Measurements from ENCODE around the gene WBP1L.
A peak's percentile ranks its signal among the peaks of the same experiment; 100 is the strongest.

Gene WBP1L

GRCh38 chr10:102775935-102776669 is 32.4 kb downstream of the WBP1L start:
- H3K4me3 ChIP-seq (ENCODE audit: low read length), result peak overlapping the region; percentile 40
- H3K4me1 ChIP-seq (ENCODE audit: insufficient read depth, low read length), result peaks cover 44% of the 10 kb centered on the region
- H3K9me3 ChIP-seq (ENCODE audit: insufficient read depth, low read depth, low read length), result no peaks in the 10 kb centered on the region
- no peak overlapping the region for H3K27ac ChIP-seq (ENCODE audit: low read length)
- H3K9ac ChIP-seq (ENCODE audit: low read depth, low read length), result peak overlapping the region; percentile 66
- no peaks in the 10 kb centered on the region for H3K36me3 ChIP-seq (ENCODE audit: insufficient read depth, low read depth, low read length)
- H3K27me3 ChIP-seq (ENCODE audit: insufficient read depth, low read length), result peaks cover 6% of the 10 kb centered on the region; the same call in 1 of the 2 replicates

- Histone ChIP-seq H3K36me3 (ENCODE audit: insufficient read depth, low read depth, low read length) (no peaks in the 10 kb centered on the region), H3K27me3 (ENCODE audit: insufficient read depth, low read length) (peaks cover 6% of the 10 kb centered on the region; the same call in 1 of the 2 replicates), H3K9ac (ENCODE audit: low read depth, low read length) (peak overlapping the region; percentile 66), H3K27ac (ENCODE audit: low read length) (no peak overlapping the region), H3K9me3 (ENCODE audit: insufficient read depth, low read depth, low read length) (no peaks in the 10 kb centered on the region), H3K4me3 (ENCODE audit: low read length) (peak overlapping the region; percentile 40), H3K4me1 (ENCODE audit: insufficient read depth, low read length) (peaks cover 47% of the 10 kb centered on the region)
Measured at GRCh38 chr10:102776779-102777456, 33.2 kb downstream of the WBP1L start.

GRCh38 chr10:102777711-102778453 is 34.1 kb downstream of the WBP1L start:
- Histone ChIP-seq H3K9ac (ENCODE audit: low read depth, low read length) (no peak overlapping the region), H3K36me3 (ENCODE audit: insufficient read depth, low read depth, low read length) (no peaks in the 10 kb centered on the region), H3K4me1 (ENCODE audit: insufficient read depth, low read length) (peaks cover 50% of the 10 kb centered on the region), H3K27ac (ENCODE audit: low read length) (no peak overlapping the region), H3K4me3 (ENCODE audit: low read length) (no peak overlapping the region), H3K27me3 (ENCODE audit: insufficient read depth, low read length) (peaks cover 6% of the 10 kb centered on the region; the same call in 1 of the 2 replicates), H3K9me3 (ENCODE audit: insufficient read depth, low read depth, low read length) (no peaks in the 10 kb centered on the region)

- H3K36me3 ChIP-seq (ENCODE audit: insufficient read depth, low read depth, low read length), result no peaks in the 10 kb centered on the region
- H3K9ac ChIP-seq (ENCODE audit: low read depth, low read length), result no peak overlapping the region
- H3K27me3 ChIP-seq (ENCODE audit: insufficient read depth, low read length), result peaks cover 6% of the 10 kb centered on the region; the same call in 1 of the 2 replicates
- no peak overlapping the region for H3K4me3 ChIP-seq (ENCODE audit: low read length)
- peaks cover 50% of the 10 kb centered on the region for H3K4me1 ChIP-seq (ENCODE audit: insufficient read depth, low read length)
- H3K9me3 ChIP-seq (ENCODE audit: insufficient read depth, low read depth, low read length), result no peaks in the 10 kb centered on the region
- H3K27ac ChIP-seq (ENCODE audit: low read length), result no peak overlapping the region
Measured at GRCh38 chr10:102778781-102779180, 35.0 kb downstream of the WBP1L start.

- no peak overlapping the region for H3K4me3 ChIP-seq (ENCODE audit: low read length)
- peaks cover 50% of the 10 kb centered on the region for H3K4me1 ChIP-seq (ENCODE audit: insufficient read depth, low read length)
- no peak overlapping the region for H3K9ac ChIP-seq (ENCODE audit: low read depth, low read length)
- H3K9me3 ChIP-seq (ENCODE audit: insufficient read depth, low read depth, low read length), result no peaks in the 10 kb centered on the region
- H3K27ac ChIP-seq (ENCODE audit: low read length), result no peak overlapping the region
- no peaks in the 10 kb centered on the region for H3K36me3 ChIP-seq (ENCODE audit: insufficient read depth, low read depth, low read length)
- H3K27me3 ChIP-seq (ENCODE audit: insufficient read depth, low read length), result peaks cover 6% of the 10 kb centered on the region; the same call in 1 of the 2 replicates
Measured at GRCh38 chr10:102779680-102780526, 36.2 kb downstream of the WBP1L start.

- Histone ChIP-seq H3K27me3 (ENCODE audit: insufficient read depth, low read length) (peaks cover 3% of the 10 kb centered on the region; the same call in 1 of the 2 replicates), H3K4me3 (ENCODE audit: low read length) (no peak overlapping the region), H3K9me3 (ENCODE audit: insufficient read depth, low read depth, low read length) (no peaks in the 10 kb centered on the region), H3K36me3 (ENCODE audit: insufficient read depth, low read depth, low read length) (no peaks in the 10 kb centered on the region), H3K27ac (ENCODE audit: low read length) (no peak overlapping the region), H3K9ac (ENCODE audit: low read depth, low read length) (no peak overlapping the region), H3K4me1 (ENCODE audit: insufficient read depth, low read length) (peaks cover 49% of the 10 kb centered on the region)
Measured at GRCh38 chr10:102780527-102780808, 36.7 kb downstream of the WBP1L start.

- no peak overlapping the region for H3K4me3 ChIP-seq (ENCODE audit: low read length)
- no peaks in the 10 kb centered on the region for H3K9me3 ChIP-seq (ENCODE audit: insufficient read depth, low read depth, low read length)
- peaks cover 41% of the 10 kb centered on the region for H3K4me1 ChIP-seq (ENCODE audit: insufficient read depth, low read length)
- no peaks in the 10 kb centered on the region for H3K36me3 ChIP-seq (ENCODE audit: insufficient read depth, low read depth, low read length)
- H3K9ac ChIP-seq (ENCODE audit: low read depth, low read length), result no peak overlapping the region
- no peaks in the 10 kb centered on the region; the same call in 1 of the 2 replicates for H3K27me3 ChIP-seq (ENCODE audit: insufficient read depth, low read length)
- no peak overlapping the region for H3K27ac ChIP-seq (ENCODE audit: low read length)
Measured at GRCh38 chr10:102781090-102781920, 37.6 kb downstream of the WBP1L start.

- Histone ChIP-seq H3K27me3 (ENCODE audit: insufficient read depth, low read length) (no peaks in the 10 kb centered on the region), H3K36me3 (ENCODE audit: insufficient read depth, low read depth, low read length) (no peaks in the 10 kb centered on the region), H3K9ac (ENCODE audit: low read depth, low read length) (no peak overlapping the region), H3K27ac (ENCODE audit: low read length) (no peak overlapping the region), H3K9me3 (ENCODE audit: insufficient read depth, low read depth, low read length) (no peaks in the 10 kb centered on the region), H3K4me3 (ENCODE audit: low read length) (no peak overlapping the region), H3K4me1 (ENCODE audit: insufficient read depth, low read length) (peaks cover 35% of the 10 kb centered on the region)
Measured at GRCh38 chr10:102781921-102782557, 38.3 kb downstream of the WBP1L start.

GRCh38 chr10:102782673-102783551 is 39.2 kb downstream of the WBP1L start:
- H3K27me3 ChIP-seq (ENCODE audit: insufficient read depth, low read length), result no peaks in the 10 kb centered on the region
- no peak overlapping the region for H3K4me3 ChIP-seq (ENCODE audit: low read length)
- H3K36me3 ChIP-seq (ENCODE audit: insufficient read depth, low read depth, low read length), result no peaks in the 10 kb centered on the region
- H3K27ac ChIP-seq (ENCODE audit: low read length), result no peak overlapping the region
- no peak overlapping the region for H3K9ac ChIP-seq (ENCODE audit: low read depth, low read length)
- H3K9me3 ChIP-seq (ENCODE audit: insufficient read depth, low read depth, low read length), result no peaks in the 10 kb centered on the region
- H3K4me1 ChIP-seq (ENCODE audit: insufficient read depth, low read length), result peaks cover 26% of the 10 kb centered on the region

GRCh38 chr10:102783568-102783967 is 39.8 kb downstream of the WBP1L start:
- Histone ChIP-seq H3K4me3 (ENCODE audit: low read length) (no peak overlapping the region), H3K9me3 (ENCODE audit: insufficient read depth, low read depth, low read length) (no peaks in the 10 kb centered on the region), H3K36me3 (ENCODE audit: insufficient read depth, low read depth, low read length) (no peaks in the 10 kb centered on the region), H3K9ac (ENCODE audit: low read depth, low read length) (no peak overlapping the region), H3K27ac (ENCODE audit: low read length) (no peak overlapping the region), H3K27me3 (ENCODE audit: insufficient read depth, low read length) (no peaks in the 10 kb centered on the region), H3K4me1 (ENCODE audit: insufficient read depth, low read length) (peaks cover 19% of the 10 kb centered on the region)
